Neural cell (in vitro differentiated cells): Measurements from ENCODE around the gene CFAP221. TPM values are rescaled to one million over a fixed set of nuclear protein-coding genes. Genes with fewer than 3 reads are reported as not detected.

Experiments used
- H2AFZ ChIP-seq: fragments of 200-600, 300-800 bp; sonication (generic), shearing (Covaris generic); 2 replicates; pipeline ENCODE4 v1.6.0; 2014; ENCODE audit warnings: low read depth, mild to moderate bottlenecking, antibody characterized with exemption, low read length, moderate library complexity
- H3F3A ChIP-seq: fragments of 200-600 bp; shearing (Covaris generic); 2 replicates; pipeline ENCODE4 v1.6.1; 2016; ENCODE audit warnings: mild to moderate bottlenecking, moderate library complexity, mixed read lengths, antibody characterized with exemption, low read length; ENCODE audit not compliant: insufficient read depth, poor library complexity, severe bottlenecking
- H3K27ac ChIP-seq: fragments of 200-600, 300-800 bp; sonication (generic), shearing (Covaris generic); 2 replicates; pipeline ENCODE4 v1.5.1; 2014; ENCODE audit warnings: mild to moderate bottlenecking, low read length, moderate library complexity
- H3K27me3 ChIP-seq: fragments of 300-800, 200-600 bp; sonication (generic), shearing (Covaris generic); 2 replicates; pipeline ENCODE4 v1.6.0; 2014; ENCODE audit warnings: mild to moderate bottlenecking, low read depth, low read length, moderate library complexity; ENCODE audit not compliant: insufficient read depth
- H3K36me3 ChIP-seq: fragments of 300-800, 200-600 bp; sonication (generic), shearing (Covaris generic); 2 replicates; pipeline ENCODE4 v1.5.1; 2014; ENCODE audit warnings: mild to moderate bottlenecking, antibody characterized with exemption, low read length, moderate library complexity; ENCODE audit not compliant: insufficient read depth
- H3K4me2 ChIP-seq: fragments of 300-800, 200-600 bp; sonication (generic), shearing (Covaris generic); 2 replicates; pipeline ENCODE4 v1.6.0; 2014; ENCODE audit warnings: mild to moderate bottlenecking, low read length
- H3K4me3 ChIP-seq: fragments of 300-800, 200-600 bp; sonication (generic), shearing (Covaris generic); 2 replicates; pipeline ENCODE4 v1.5.1; 2014; ENCODE audit warnings: mild to moderate bottlenecking, low read length, moderate library complexity
- H3K79me2 ChIP-seq: fragments of 200-600 bp; shearing (Covaris generic); replicated peaks from 2 replicates; pipeline ENCODE4 v1.6.0; 2014; ENCODE audit warnings: mild to moderate bottlenecking, low read length, moderate library complexity; ENCODE audit not compliant: insufficient read depth
- H3K9ac ChIP-seq: fragments of 300-800, 200-600 bp; sonication (generic), shearing (Covaris generic); 2 replicates; pipeline ENCODE4 v1.6.1; 2016; ENCODE audit warnings: mild to moderate bottlenecking, low read length, mixed read lengths
- H3K9me2 ChIP-seq: fragments of 200-600 bp; shearing (Covaris generic); 2 replicates; pipeline ENCODE4 v1.6.1; 2016; ENCODE audit warnings: mild to moderate bottlenecking, low read length, mixed read lengths; ENCODE audit not compliant: insufficient read depth
- H3K9me3 ChIP-seq: fragments of 200-600, 300-800 bp; sonication (generic), shearing (Covaris generic); 2 replicates; pipeline ENCODE4 v1.6.1; 2016; ENCODE audit warnings: mild to moderate bottlenecking, mixed run types, low read length, moderate library complexity, mixed read lengths
- H4K20me1 ChIP-seq: fragments of 200-600 bp; shearing (Covaris generic); 2 replicates; pipeline ENCODE4 v1.6.1; 2016; ENCODE audit warnings: mild to moderate bottlenecking, mixed run types; ENCODE audit not compliant: insufficient read depth
- CTCF ChIP-seq: fragments of 450-650 bp; IDR thresholded peaks from 2 replicates; pipeline ENCODE4 v1.5.1; 2014; ENCODE audit warnings: antibody characterized with exemption, mild to moderate bottlenecking, moderate library complexity; ENCODE audit not compliant: poor library complexity, severe bottlenecking
- EP300 ChIP-seq: fragments of 450-650 bp; conservative IDR thresholded peaks from 2 replicates; pipeline ENCODE4 v1.6.1; 2014; ENCODE audit warnings: antibody characterized with exemption, mild to moderate bottlenecking, moderate library complexity; ENCODE audit not compliant: poor library complexity, severe bottlenecking
- EZH2 ChIP-seq: fragments of 200-600, 300-800 bp; shearing (Covaris generic), sonication (generic); IDR thresholded peaks from 2 replicates; pipeline ENCODE4 v1.6.1; 2014; ENCODE audit warnings: antibody characterized with exemption, low read length, borderline replicate concordance, mild to moderate bottlenecking; ENCODE audit not compliant: insufficient read depth, poor library complexity, severe bottlenecking
- POLR2AphosphoS5 ChIP-seq: IDR thresholded peaks from 2 replicates; pipeline ENCODE4 v1.6.1; 2012
- RAD21 ChIP-seq: fragments of 450-650 bp; conservative IDR thresholded peaks from 2 replicates; pipeline ENCODE4 v1.6.1; 2014; ENCODE audit warnings: antibody characterized with exemption, mild to moderate bottlenecking, moderate library complexity
- REST ChIP-seq: IDR thresholded peaks from 2 replicates; pipeline ENCODE4 v1.6.1; 2012; ENCODE audit warnings: borderline replicate concordance
- SMC3 ChIP-seq: fragments of 450-650 bp; conservative IDR thresholded peaks from 2 replicates; pipeline ENCODE4 v1.6.1; 2014; ENCODE audit warnings: antibody characterized with exemption, mild to moderate bottlenecking, moderate library complexity; ENCODE audit not compliant: poor library complexity
- TAF1 ChIP-seq: IDR thresholded peaks from 2 replicates; pipeline ENCODE4 v1.6.1; 2012; ENCODE audit warnings: low read depth
- polyA plus RNA-seq: library from polyadenylated mRNA; depleted of rRNA; stranded (reverse); fragments of >200 nt; gene quantifications from 2 replicates; pipeline ENCODE4 v1.2.3, GENCODE V29; 2014

CFAP221 gene
- polyA plus RNA-seq, 1 donor from 2014 or later, result 7.0 TPM

GRCh38 chr2:119694470-119694844, 150.2 kb downstream of the CFAP221 start:
- Histone ChIP-seq H3K4me3 (peak overlapping the region; percentile 6), H3K4me2 (peak overlapping the region; percentile 1), H3K27ac (no peak overlapping the region), H3K27me3 (no peaks in the 10 kb centered on the region), H3K9me3 (no peaks in the 10 kb centered on the region), H4K20me1 (no peaks in the 10 kb centered on the region), H2AFZ (peak overlapping the region; percentile 23), H3K79me2 (no peaks in the 10 kb centered on the region), H3K9ac (peak overlapping the region; percentile 47), H3F3A (no peaks in the 10 kb centered on the region), H3K36me3 (no peaks in the 10 kb centered on the region), H3K9me2 (no peaks in the 10 kb centered on the region)
- TF ChIP-seq SMC3, result no peak
- no peak for TF ChIP-seq CTCF
- no peak for TF ChIP-seq EZH2
- TF ChIP-seq POLR2AphosphoS5, result no peak
- TF ChIP-seq REST, result no peak

- Histone ChIP-seq H3K79me2 (no peaks in the 10 kb centered on the region), H3K9me2 (no peaks in the 10 kb centered on the region), H3K4me3 (peak overlapping the region; percentile 6), H3K27ac (no peak overlapping the region), H3K9ac (peak overlapping the region; percentile 47), H2AFZ (peak overlapping the region; percentile 23), H3K9me3 (no peaks in the 10 kb centered on the region), H3F3A (no peaks in the 10 kb centered on the region), H4K20me1 (no peaks in the 10 kb centered on the region), H3K36me3 (no peaks in the 10 kb centered on the region), H3K4me2 (peak overlapping the region; percentile 1), H3K27me3 (no peaks in the 10 kb centered on the region)
- peak; percentile 42 for TF ChIP-seq RAD21
- no peak for TF ChIP-seq EZH2
- TF ChIP-seq REST, result peak; percentile 58
- TF ChIP-seq CTCF, result no peak
- no peak for TF ChIP-seq TAF1
- TF ChIP-seq POLR2AphosphoS5, result no peak
- TF ChIP-seq EP300, result peak; percentile 17
These were observed 150.7 kb downstream of the CFAP221 start for GRCh38 chr2:119694845-119695521.
